ENCODE results near the gene KCTD21.
A peak's percentile ranks its signal among the peaks of the same experiment; 100 is the strongest.
"Not testable (repeated sequence)": the region's sequence is repeated elsewhere in the genome, so short reads cannot be mapped to it uniquely, and the experiment has no call there.

The KCTD21 gene

GRCh38 chr11:78200061-78200460 lies 11.6 kb upstream of the KCTD21 start:
- no peak for DNase-seq

- no peak for DNase-seq
Observed at GRCh38 chr11:78199653-78200015, 11.2 kb upstream of the KCTD21 start.

DNA sequence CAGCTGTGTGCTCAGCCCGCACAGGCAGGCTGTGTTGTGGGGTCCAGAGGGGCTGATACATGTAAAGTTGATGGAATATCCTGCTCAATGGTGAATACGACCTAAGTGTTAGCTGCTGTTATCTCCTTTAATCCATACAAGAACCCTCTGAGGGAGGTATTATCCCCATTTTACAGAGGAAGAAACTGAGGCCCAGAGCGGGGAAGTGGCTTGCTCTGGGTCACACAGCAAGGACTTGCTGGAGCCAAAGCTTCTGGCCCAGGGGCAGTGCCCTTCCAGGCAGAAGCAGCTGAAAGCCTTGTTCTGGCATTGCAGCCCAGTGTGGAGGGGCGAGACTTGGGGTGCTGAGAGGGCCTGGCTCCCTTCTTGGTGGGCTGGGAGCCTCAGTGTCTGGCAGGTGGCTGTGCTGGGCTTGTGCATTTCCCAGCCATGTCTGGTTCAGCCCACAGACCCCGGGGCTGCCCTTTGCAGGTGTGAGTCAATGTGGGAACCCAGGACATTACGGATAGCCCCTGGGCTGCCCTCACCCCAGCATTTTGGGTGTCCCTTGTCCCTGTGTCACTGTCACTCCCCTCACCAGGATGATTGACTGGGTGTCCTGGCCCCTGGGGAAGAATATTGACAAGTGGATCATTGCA lies 10.7 kb upstream of the KCTD21 start:
- no peak for DNase-seq

- no peak for DNase-seq
Observed at GRCh38 chr11:78197816-78198215, 9.4 kb upstream of the KCTD21 start.

- DNase-seq, result no peak
Observed at GRCh38 chr11:78196661-78197091, 8.2 kb upstream of the KCTD21 start.

GRCh38 chr11:78195917-78196560 lies 7.6 kb upstream of the KCTD21 start:
- DNase-seq, result no peak

DNA sequence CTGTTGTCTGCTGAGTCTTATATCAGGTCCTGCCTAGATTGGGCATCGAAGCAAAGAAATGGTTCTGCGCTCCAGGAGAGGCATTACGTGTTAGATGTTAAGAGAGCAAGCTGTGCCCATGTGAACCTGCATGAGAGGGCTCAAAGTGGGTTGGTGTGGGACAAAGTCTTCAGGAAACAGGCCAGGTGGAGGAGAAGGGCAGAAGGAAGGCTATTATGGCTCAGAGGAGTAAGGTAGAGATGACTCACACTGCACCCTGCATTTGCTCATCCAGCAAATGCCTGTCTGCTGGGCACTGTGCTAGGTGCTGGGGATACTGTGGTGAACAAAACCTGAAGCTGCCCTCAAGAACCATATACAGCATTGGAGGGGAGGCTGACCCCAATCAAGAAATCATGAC lies 6.1 kb upstream of the KCTD21 start:
- DNase-seq, result no peak

- no peak for DNase-seq
Observed at GRCh38 chr11:78193806-78194205, 5.4 kb upstream of the KCTD21 start.

- DNase-seq, result no peak
Observed at GRCh38 chr11:78192911-78193351, 4.5 kb upstream of the KCTD21 start.

GRCh38 chr11:78192223-78192719 lies 3.8 kb upstream of the KCTD21 start:
- DNase-seq, result no peak

- DNase-seq, result no peak
Observed at GRCh38 chr11:78190871-78191538, 2.6 kb upstream of the KCTD21 start.

- no peak for DNase-seq
Observed at GRCh38 chr11:78190374-78190773, 1.9 kb upstream of the KCTD21 start.

GRCh38 chr11:78189851-78190250 lies 1.4 kb upstream of the KCTD21 start:
- no peak for DNase-seq

DNA sequence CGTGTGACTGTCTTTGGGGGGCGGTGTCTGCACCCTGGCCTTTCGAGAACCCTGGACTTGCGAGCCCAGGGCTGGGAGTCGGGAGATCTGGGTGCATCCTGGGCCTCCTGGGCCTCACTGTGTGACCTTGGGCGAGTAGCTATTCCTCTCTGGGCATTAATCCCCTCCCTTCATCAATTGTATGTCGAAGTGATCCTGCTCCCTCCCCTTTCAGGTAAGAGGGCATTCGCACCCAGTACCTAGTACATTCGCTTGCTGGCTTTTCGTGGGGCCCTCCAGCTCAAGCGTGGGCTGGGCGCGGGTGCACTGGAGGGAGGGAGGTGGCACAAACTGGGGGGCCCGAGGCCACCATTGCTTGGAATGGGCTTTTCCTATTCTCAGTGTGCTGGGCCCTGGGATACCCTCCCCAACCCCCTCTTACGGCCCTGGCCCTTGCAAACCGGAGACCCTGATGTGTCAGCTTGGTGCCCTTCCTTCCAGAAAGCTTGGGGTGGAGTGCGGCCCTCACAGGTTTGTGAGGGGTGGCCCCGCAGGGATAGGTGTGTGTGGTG lies 823 bp upstream of the KCTD21 start:
- no peak for DNase-seq

DNA sequence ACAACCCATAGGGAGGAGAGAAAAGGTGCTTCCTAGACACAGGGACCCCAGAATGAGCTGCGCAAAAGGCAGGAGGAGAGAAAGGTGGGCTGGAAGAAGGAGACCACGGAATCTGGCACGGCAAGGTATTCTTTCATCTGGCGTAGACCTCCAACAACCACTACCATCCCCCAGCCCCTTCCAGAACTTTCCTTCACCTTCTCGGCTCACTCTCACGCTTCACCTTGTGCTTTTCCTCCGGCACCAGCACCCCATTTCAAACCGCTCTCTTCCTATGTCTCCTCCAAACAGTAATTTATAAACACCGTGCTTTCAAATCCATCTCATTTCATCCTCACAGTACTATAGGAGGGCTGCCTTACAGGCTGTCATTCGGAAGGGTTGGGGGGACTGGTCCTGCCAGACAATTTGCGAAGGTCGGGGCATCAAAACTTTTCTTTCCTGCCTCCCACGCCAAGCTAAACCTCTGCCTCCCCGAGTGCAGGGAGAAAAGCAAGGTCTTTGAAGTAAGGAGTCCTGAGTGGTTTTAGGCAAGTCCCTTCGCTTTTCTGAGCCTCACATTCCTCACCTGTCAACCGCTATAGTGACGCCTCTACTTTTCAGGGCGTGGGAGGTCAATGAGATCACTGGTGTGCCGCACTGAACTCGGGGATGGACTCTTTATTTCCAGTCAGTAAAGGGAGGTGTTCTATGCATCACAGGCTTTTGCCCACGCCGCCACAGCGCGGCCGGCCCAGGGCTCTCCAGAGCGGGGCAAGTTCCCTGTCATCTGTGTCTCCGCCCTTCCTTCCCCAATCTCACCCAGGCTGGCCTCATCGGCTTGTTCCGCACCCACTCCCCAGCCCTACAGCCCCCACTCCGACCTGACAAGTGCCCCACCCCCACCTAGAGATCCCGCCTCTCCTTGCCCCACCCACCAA lies 800 bp downstream of the KCTD21 start:
- peak in 2 of 4 experiments; percentile 45 to 64 for DNase-seq

DNA sequence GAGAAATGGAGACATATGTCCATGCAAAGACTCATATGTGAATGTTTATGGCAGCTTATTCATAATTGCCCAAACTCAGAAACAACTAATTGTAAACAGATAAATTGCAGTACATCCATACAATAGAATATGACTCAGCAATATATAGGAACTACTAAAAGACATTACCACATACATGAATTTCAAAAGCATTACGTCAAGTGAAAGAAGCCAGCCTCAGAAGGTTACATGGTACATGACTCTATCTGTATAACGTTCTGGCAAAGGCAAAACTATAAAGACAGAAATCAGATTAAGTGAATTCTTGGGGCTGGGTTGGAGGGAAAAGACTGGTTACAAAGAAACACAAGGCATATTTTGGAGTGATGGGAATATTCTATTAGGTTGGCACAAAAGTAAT lies 7.2 kb downstream of the KCTD21 start:
- no peak for DNase-seq

- no peak for DNase-seq
Observed at GRCh38 chr11:78180751-78181150, 7.7 kb downstream of the KCTD21 start.

DNA sequence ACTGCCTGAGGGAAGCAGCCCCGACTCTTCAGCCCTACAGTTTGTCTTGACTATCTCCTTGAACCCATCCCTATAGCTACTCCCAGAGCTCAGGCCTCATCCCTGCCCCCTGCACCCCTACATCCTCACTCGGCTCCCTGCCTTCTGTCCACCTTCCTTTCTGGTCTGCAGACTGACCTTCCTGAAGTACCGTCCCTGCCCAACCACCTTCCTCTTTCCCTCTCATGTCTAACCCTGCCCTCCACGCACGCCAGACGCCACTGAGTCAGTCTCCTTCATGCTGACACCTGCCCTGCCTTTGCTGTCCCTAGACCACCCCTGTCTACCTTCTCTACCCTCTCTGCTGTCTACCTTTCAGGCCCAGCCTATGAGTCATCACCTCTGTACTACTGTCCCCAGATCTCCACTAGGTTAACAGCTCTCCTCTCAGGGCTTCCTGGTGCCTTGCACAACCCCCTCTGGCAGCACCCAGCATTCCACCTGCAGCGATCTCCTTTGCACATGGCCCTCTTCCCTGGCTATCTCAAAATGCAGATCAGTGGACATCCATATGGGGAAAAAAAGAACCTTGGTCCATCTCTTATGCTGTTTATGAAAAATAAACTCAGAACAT lies 8.9 kb downstream of the KCTD21 start:
- DNase-seq, result no peak

DNA sequence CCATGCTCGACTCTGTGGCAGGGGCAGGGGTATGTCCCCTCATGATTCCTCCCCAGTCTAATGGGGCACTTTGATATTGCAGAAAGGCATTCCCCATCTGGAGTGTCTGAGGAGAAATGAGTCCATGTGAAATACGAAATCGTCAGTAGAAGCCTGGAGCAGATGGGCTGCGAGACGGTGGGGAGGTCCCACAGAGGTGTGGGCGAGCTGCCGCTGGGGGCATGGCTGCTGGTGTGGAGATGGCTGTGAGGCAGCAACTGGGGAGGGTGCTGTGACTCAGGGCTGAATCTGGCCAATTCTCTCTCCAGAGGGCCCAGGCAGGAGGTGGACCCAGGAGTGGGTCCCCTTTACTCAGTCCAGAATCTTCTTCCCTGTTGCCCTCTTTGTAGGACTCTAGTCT lies 11.2 kb downstream of the KCTD21 start:
- no peak for DNase-seq

- DNase-seq, result no peak
Observed at GRCh38 chr11:78176605-78177141, 11.8 kb downstream of the KCTD21 start.

GRCh38 chr11:78175862-78176261 lies 12.6 kb downstream of the KCTD21 start:
- DNase-seq, result not testable (repeated sequence)

DNA sequence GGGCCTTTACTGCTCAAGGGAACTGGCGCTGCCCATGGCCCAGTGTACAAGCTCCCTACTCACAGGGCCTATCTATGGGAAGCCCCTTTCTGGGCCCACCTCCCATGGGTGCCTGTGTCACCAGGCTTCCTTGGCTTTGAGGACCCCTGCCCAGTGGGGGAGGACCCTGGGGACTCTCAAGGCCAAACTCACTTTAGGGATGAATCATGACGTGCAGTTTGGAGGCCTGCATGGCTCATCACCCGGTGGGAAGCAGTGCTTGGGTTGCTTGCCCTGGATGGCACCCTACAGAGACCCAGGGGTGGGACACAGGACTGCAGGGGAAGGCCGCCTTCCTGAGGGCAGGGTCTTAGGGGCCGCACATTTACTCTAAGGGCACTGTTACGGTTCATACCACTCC lies 16.5 kb downstream of the KCTD21 start:
- no peak for DNase-seq
